Fibroblast of the aortic adventitia (primary cell): ENCODE data around the gene PRKN. TPM values are rescaled to one million over a fixed set of nuclear protein-coding genes. Genes with fewer than 3 reads are reported as not detected.
"Not testable (repeated sequence)": the region's sequence is repeated elsewhere in the genome, so short reads cannot be mapped to it uniquely, and the experiment has no call there.

ENCODE experiments used
- DNase-seq: peaks from one replicate; pipeline ENCODE4 v3.0.0-alpha.2; 2010; ENCODE audit warnings: low read depth
- H3K4me3 ChIP-seq: 2 replicates; pipeline ENCODE4 v1.5.1; 2011; ENCODE audit warnings: low read depth, mild to moderate bottlenecking, control low read depth, low read length, moderate library complexity
- CTCF ChIP-seq: IDR thresholded peaks from 2 replicates; pipeline ENCODE4 v1.5.1; 2011; ENCODE audit warnings: mild to moderate bottlenecking, low read length, control low read depth, inconsistent platforms; ENCODE audit not compliant: insufficient read depth
- total RNA-seq: library from RNA; depleted of rRNA; stranded (reverse); fragments of >200 nt; gene quantifications from 2 replicates; pipeline ENCODE4 v1.2.3, GENCODE V29; 2012; ENCODE audit warnings: low replicate concordance

Gene PRKN
- total RNA-seq, 1 donor: 2.0 TPM

GRCh38 chr6:161313940-161314509, 1413.5 kb downstream of the PRKN start:
- no peak for TF ChIP-seq CTCF
- no peak overlapping the region for H3K4me3 ChIP-seq
- DNase-seq: no peak

GRCh38 chr6:161313475-161313874, 1414.1 kb downstream of the PRKN start:
- DNase-seq: peak; percentile 10

GRCh38 chr6:161309774-161310173, 1417.8 kb downstream of the PRKN start:
- DNase-seq, H3K4me3 ChIP-seq: not testable (repeated sequence)

More at GRCh38 chr6:161313475-161313874, 1414.1 kb downstream of the PRKN start:
- not testable (repeated sequence) for H3K4me3 ChIP-seq

GRCh38 chr6:161308075-161308655, 1419.4 kb downstream of the PRKN start:
- DNase-seq: no peak
- TF ChIP-seq CTCF: no peak
- no peak overlapping the region for H3K4me3 ChIP-seq

GRCh38 chr6:161305860-161306259, 1421.7 kb downstream of the PRKN start:
- H3K4me3 ChIP-seq: no peak overlapping the region
- no peak for TF ChIP-seq CTCF
- no peak for DNase-seq

- peak; percentile 54 for DNase-seq
- TF ChIP-seq CTCF: no peak
- no peak overlapping the region for H3K4me3 ChIP-seq
Observed at GRCh38 chr6:161303628-161304340, 1423.8 kb downstream of the PRKN start.

- no peak overlapping the region for H3K4me3 ChIP-seq
- TF ChIP-seq CTCF: no peak
- no peak for DNase-seq
Observed at GRCh38 chr6:161302949-161303348, 1424.6 kb downstream of the PRKN start.
